HL-60 (cell line): ENCODE measurements around the gene NEDD1.

Experiments used
- DNase-seq, 2 experiments: peaks; one replicate each; pipeline ENCODE4 v3.0.0-alpha.2; 2010 to 2020; ENCODE audit warnings: low read depth in 1 of 2, low spot score in 1 of 2
- H3K27ac ChIP-seq: fragments of 250-450 bp; sonication (Bioruptor Pico); replicated peaks from 2 replicates; pipeline ENCODE4 v1.5.1; 2020; ENCODE audit warnings: mild to moderate bottlenecking, moderate library complexity
- H3K27me3 ChIP-seq: fragments of 250-450 bp; sonication (Bioruptor Pico); 2 replicates; pipeline ENCODE4 v1.5.1; 2021; ENCODE audit warnings: mild to moderate bottlenecking, moderate library complexity; ENCODE audit not compliant: insufficient read depth, poor library complexity, severe bottlenecking
- H3K4me3 ChIP-seq: replicated peaks from 2 replicates; pipeline ENCODE4 v1.5.1; 2011; ENCODE audit warnings: mild to moderate bottlenecking, control low read depth, low read length; ENCODE audit not compliant: insufficient read depth
- CTCF ChIP-seq: IDR thresholded peaks from one replicate; pipeline ENCODE4 v1.5.1; 2011; ENCODE audit warnings: low read length, control low read depth, inconsistent platforms; ENCODE audit not compliant: insufficient read depth
- GABPA ChIP-seq: IDR thresholded peaks from 2 replicates; pipeline ENCODE4 v1.6.1; 2012; ENCODE audit warnings: low read depth
- POLR2AphosphoS5 ChIP-seq: IDR thresholded peaks from 2 replicates; pipeline ENCODE4 v1.6.1; 2012; ENCODE audit warnings: low read depth
- REST ChIP-seq: IDR thresholded peaks from 2 replicates; pipeline ENCODE4 v1.6.1; 2012; ENCODE audit warnings: low read depth; ENCODE audit not compliant: insufficient replicate concordance
- SPI1 ChIP-seq: IDR thresholded peaks from 2 replicates; pipeline ENCODE4 v1.6.1; 2012; ENCODE audit warnings: low read depth, mild to moderate bottlenecking, borderline replicate concordance

NEDD1 gene

GRCh38 chr12:96995861-96996260, 88.8 kb downstream of the NEDD1 start:
- DNase-seq = no peak
- Histone ChIP-seq H3K27me3 (peaks cover 2% of the 10 kb centered on the region), H3K4me3 (no peak overlapping the region), H3K27ac (no peak overlapping the region)
- TF ChIP-seq POLR2AphosphoS5 = no peak
- TF ChIP-seq GABPA = no peak
- no peak for TF ChIP-seq REST

DNA sequence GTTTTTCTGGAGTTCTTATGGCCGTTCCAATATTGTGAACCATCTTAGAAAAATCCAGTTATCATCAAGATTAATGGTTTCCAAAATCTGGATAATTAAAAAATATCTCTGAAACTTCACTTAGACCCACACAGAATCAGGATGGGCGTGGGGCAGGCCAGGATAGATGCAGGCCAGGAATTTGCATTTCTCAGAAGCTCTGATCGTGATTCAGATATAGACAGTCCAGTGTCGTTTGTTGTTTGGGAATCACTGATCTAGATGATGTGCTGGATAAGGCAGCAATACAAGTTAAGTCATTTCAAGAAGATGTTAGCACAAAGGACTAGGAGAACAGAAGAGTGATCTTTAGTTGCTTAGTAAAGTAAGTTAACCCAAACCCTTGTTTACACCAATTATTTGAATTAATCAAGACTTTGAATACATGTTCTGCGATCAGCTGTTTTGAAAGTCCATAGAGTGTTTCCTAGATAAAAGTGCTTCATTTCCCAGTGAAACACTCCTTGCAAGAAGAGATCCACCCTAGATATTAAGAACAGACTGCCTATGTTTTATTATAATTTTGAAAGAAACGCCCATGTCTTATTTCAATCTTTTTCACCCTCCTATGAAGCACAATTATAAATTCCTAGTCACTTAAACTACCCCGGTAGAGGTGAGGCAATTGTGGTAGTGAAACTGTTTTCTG, 90.9 kb downstream of the NEDD1 start:
- Histone ChIP-seq H3K27ac (no peak overlapping the region), H3K4me3 (no peak overlapping the region), H3K27me3 (peaks cover 2% of the 10 kb centered on the region)
- no peak for DNase-seq
- TF ChIP-seq POLR2AphosphoS5 (no peak), SPI1 (no peak), REST (no peak), CTCF (no peak), GABPA (no peak)

- no peak overlapping the region for H3K27ac ChIP-seq
- peaks cover 3% of the 10 kb centered on the region for H3K27me3 ChIP-seq
- no peak for TF ChIP-seq SPI1
- no peak for TF ChIP-seq GABPA
- no peak for TF ChIP-seq REST
- TF ChIP-seq POLR2AphosphoS5 = no peak
- no peak for TF ChIP-seq CTCF
- DNase-seq = no peak
- H3K4me3 ChIP-seq = no peak overlapping the region
These were observed 96.2 kb downstream of the NEDD1 start for GRCh38 chr12:97003276-97003675.
